Mammary epithelial cell (primary cell): ENCODE measurements around the gene A1BG.

Experiments
- EZH2 ChIP-seq: IDR thresholded peaks from 2 replicates; pipeline ENCODE4 v1.6.1; 2012; ENCODE audit warnings: low read length, inconsistent platforms, borderline replicate concordance
- TF ChIP-seq, protein P1 (sequence below), 2 donors: IDR thresholded peaks in 1 of 2; conservative IDR thresholded peaks in 1 of 2; 2 replicates each; pipeline ENCODE4 v1.5.1; 2011 to 2012; ENCODE audit warnings: inconsistent platforms in 2 of 2, low read length in 2 of 2, mild to moderate bottlenecking in 2 of 2, control low read depth in 1 of 2, low read depth in 1 of 2; ENCODE audit not compliant: insufficient read depth in 1 of 2; ENCODE audit errors: extremely low read depth in 1 of 2

DNA sequence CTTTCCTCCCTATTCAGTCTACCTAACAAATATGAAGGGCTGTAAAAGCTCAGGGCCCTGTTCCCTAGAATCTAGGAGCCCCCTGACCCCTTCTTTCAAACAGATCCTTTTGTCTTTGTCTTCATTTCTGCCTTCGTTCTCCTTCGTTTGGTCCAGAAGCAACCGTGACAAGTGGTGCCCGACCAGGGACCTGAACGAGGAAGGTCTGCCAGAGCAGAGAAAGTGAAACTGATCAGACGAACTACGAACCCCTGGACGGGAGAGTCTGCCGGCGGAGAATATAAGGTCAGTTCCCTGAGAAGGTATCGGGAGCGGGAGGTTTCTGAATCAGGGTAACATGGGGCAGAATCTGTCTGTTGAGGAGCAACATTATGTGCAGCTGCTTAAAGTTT lies 47.4 kb downstream of the A1BG start:
- TF ChIP-seq, protein P1, sequence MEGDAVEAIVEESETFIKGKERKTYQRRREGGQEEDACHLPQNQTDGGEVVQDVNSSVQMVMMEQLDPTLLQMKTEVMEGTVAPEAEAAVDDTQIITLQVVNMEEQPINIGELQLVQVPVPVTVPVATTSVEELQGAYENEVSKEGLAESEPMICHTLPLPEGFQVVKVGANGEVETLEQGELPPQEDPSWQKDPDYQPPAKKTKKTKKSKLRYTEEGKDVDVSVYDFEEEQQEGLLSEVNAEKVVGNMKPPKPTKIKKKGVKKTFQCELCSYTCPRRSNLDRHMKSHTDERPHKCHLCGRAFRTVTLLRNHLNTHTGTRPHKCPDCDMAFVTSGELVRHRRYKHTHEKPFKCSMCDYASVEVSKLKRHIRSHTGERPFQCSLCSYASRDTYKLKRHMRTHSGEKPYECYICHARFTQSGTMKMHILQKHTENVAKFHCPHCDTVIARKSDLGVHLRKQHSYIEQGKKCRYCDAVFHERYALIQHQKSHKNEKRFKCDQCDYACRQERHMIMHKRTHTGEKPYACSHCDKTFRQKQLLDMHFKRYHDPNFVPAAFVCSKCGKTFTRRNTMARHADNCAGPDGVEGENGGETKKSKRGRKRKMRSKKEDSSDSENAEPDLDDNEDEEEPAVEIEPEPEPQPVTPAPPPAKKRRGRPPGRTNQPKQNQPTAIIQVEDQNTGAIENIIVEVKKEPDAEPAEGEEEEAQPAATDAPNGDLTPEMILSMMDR (conservative IDR thresholded peaks at IDR 0.05 in 1 of 2, IDR thresholded peaks at IDR 0.05 in 1 of 2; ENCODE audit: extremely low read depth in 1 of 2, insufficient read depth in 1 of 2, low read depth in 1 of 2, low read length in 2 of 2): no peak
- no peak for TF ChIP-seq EZH2
